Suprapubic skin (tissue), 4 donors: Measurements from ENCODE around the gene PLCL2. TPM values are rescaled to one million over a fixed set of nuclear protein-coding genes. Genes with fewer than 3 reads are reported as not detected.

Experiments
- DNase-seq, 2 donors: peaks; one replicate each; pipeline ENCODE4 v3.0.0-alpha.2; 2019; ENCODE audit warnings: low spot score in 2 of 2
- H3K27ac ChIP-seq: fragments of 200-600 bp; sonication (generic); one replicate; pipeline ENCODE4 v1.5.1; 2019
- H3K27me3 ChIP-seq: fragments of 200-600 bp; sonication (generic); one replicate; pipeline ENCODE4 v1.5.1; 2019
- H3K36me3 ChIP-seq: fragments of 200-600 bp; sonication (generic); one replicate; pipeline ENCODE4 v1.5.1; 2019
- H3K4me1 ChIP-seq: fragments of 200-600 bp; sonication (generic); one replicate; pipeline ENCODE4 v1.5.1; 2019
- H3K4me3 ChIP-seq: fragments of 200-600 bp; sonication (generic); one replicate; pipeline ENCODE4 v1.5.1; 2019; ENCODE audit warnings: mild to moderate bottlenecking
- H3K9me3 ChIP-seq: fragments of 200-600 bp; sonication (generic); one replicate; pipeline ENCODE4 v1.5.1; 2019
- CTCF ChIP-seq, 2 donors: fragments of 200-600 bp in 1 of 2; fragments of 450-650 bp in 1 of 2; sonication (generic) in 1 of 2; IDR thresholded peaks; one replicate each; pipeline ENCODE4 v1.5.1; 2016 to 2019; ENCODE audit warnings: antibody characterized with exemption in 2 of 2, mild to moderate bottlenecking in 1 of 2, moderate library complexity in 1 of 2
- EP300 ChIP-seq: sonication (generic); formaldehyde crosslinking; IDR thresholded peaks from one replicate; pipeline ENCODE4 v1.6.1; 2017; ENCODE audit warnings: antibody characterized with exemption
- POLR2A ChIP-seq, 2 donors: fragments of 450-650 bp; IDR thresholded peaks; one replicate each; pipeline ENCODE4 v1.6.1; 2017; ENCODE audit warnings: antibody characterized with exemption in 2 of 2, mild to moderate bottlenecking in 2 of 2, moderate library complexity in 2 of 2
- POLR2AphosphoS5 ChIP-seq, 3 donors: sonication (generic); formaldehyde crosslinking; IDR thresholded peaks; one replicate each; pipeline ENCODE4 v1.6.1; 2017; ENCODE audit warnings: antibody characterized with exemption in 3 of 3
- WGBS: methylation state at CpG from one replicate; pipeline ENCODE4 v1.1.5; 2018; 5-methylcytosine and 5-hydroxymethylcytosine counted together
- total RNA-seq, 4 donors: library from RNA; depleted of rRNA; stranded (reverse); fragments of >200 nt; gene quantifications; one replicate each; pipeline ENCODE4 v1.1.0, GENCODE V29; 2016

The PLCL2 gene
- total RNA-seq, 4 donors from 2014 or later = 1.5 to 4.2 (median 1.9) TPM

GRCh38 chr3:17033516-17034168, 148.9 kb downstream of the PLCL2 start:
- no peak for TF ChIP-seq POLR2A (IDR thresholded peaks at IDR 0.05)
- TF ChIP-seq CTCF (IDR thresholded peaks at IDR 0.05) = no peak
- no peaks in the 10 kb centered on the region for H3K27me3 ChIP-seq
- DNase-seq = no peak
- H3K27ac ChIP-seq = no peak overlapping the region
- H3K9me3 ChIP-seq = no peaks in the 10 kb centered on the region
- WGBS = 41% methylated on average over 3 of the region's 3 CpGs
- no peaks in the 10 kb centered on the region for H3K36me3 ChIP-seq
- H3K4me1 ChIP-seq = no peaks in the 10 kb centered on the region
- no peak overlapping the region for H3K4me3 ChIP-seq

- Histone ChIP-seq H3K27me3 (no peaks in the 10 kb centered on the region), H3K9me3 (no peaks in the 10 kb centered on the region), H3K36me3 (no peaks in the 10 kb centered on the region), H3K4me1 (no peaks in the 10 kb centered on the region), H3K27ac (no peak overlapping the region), H3K4me3 (no peak overlapping the region)
- WGBS = 81% methylated on average over 5 of the region's 5 CpGs
- TF ChIP-seq POLR2A (IDR thresholded peaks at IDR 0.05) = no peak
- TF ChIP-seq EP300 = no peak
- TF ChIP-seq POLR2AphosphoS5 (IDR thresholded peaks at IDR 0.05) = no peak
- no peak for TF ChIP-seq CTCF (IDR thresholded peaks at IDR 0.05)
- no peak for DNase-seq
Observed at GRCh38 chr3:17035033-17035432, 150.3 kb downstream of the PLCL2 start.

GRCh38 chr3:17035966-17036365, 151.2 kb downstream of the PLCL2 start:
- H3K36me3 ChIP-seq = no peaks in the 10 kb centered on the region
- H3K27ac ChIP-seq = no peak overlapping the region
- 96% methylated on average over 6 of the region's 6 CpGs for WGBS
- H3K4me3 ChIP-seq = no peak overlapping the region
- H3K27me3 ChIP-seq = no peaks in the 10 kb centered on the region
- no peaks in the 10 kb centered on the region for H3K9me3 ChIP-seq
- no peaks in the 10 kb centered on the region for H3K4me1 ChIP-seq
- no peak for DNase-seq
- TF ChIP-seq CTCF (IDR thresholded peaks at IDR 0.05) = no peak
- TF ChIP-seq EP300 = no peak
- TF ChIP-seq POLR2A (IDR thresholded peaks at IDR 0.05) = no peak
- no peak for TF ChIP-seq POLR2AphosphoS5 (IDR thresholded peaks at IDR 0.05)

GRCh38 chr3:17038141-17038540, 153.4 kb downstream of the PLCL2 start:
- H3K27me3 ChIP-seq = no peaks in the 10 kb centered on the region
- no peaks in the 10 kb centered on the region for H3K4me1 ChIP-seq
- H3K36me3 ChIP-seq = no peaks in the 10 kb centered on the region
- H3K27ac ChIP-seq = no peak overlapping the region
- no peak overlapping the region for H3K4me3 ChIP-seq
- TF ChIP-seq POLR2AphosphoS5 (IDR thresholded peaks at IDR 0.05) (no peak), POLR2A (IDR thresholded peaks at IDR 0.05) (no peak), CTCF (IDR thresholded peaks at IDR 0.05) (no peak), EP300 (no peak)
- WGBS = 97% methylated on average over 3 of the region's 3 CpGs
- no peak for DNase-seq
- H3K9me3 ChIP-seq = no peaks in the 10 kb centered on the region

DNA sequence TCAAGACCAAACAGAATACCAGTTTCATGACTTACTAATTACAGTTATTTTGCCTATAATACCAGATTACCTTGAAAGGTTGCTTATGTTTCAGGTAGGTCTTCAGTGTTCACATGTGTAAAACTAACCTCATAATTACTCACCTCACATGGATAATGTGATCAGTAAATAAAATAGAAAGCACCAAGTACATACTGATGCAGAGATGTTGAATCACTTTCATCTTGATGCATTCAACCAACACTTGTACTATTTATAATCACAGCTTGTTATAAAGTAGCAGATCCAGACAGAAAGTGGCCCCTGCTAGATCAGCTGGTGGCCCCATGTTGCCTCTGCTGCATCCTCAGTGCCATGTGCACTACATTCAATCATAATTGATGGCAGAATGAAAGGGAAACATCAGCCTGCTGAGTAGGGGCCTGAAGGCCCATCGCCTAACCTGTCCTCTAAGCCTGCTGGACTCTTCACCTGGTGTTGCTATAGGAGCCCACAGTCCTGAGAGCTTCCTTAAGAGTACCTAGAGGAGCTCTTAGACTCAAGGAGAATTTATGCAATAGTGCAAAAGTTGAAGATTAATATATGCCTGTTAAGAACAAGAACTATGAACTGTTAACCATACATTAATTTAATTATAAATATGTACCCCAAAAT, 154.3 kb downstream of the PLCL2 start:
- TF ChIP-seq CTCF (IDR thresholded peaks at IDR 0.05) = no peak
- TF ChIP-seq POLR2AphosphoS5 (IDR thresholded peaks at IDR 0.05) = no peak
- no peak for TF ChIP-seq EP300
- TF ChIP-seq POLR2A (IDR thresholded peaks at IDR 0.05) = no peak
- Histone ChIP-seq H3K4me3 (no peak overlapping the region), H3K36me3 (no peaks in the 10 kb centered on the region), H3K4me1 (no peaks in the 10 kb centered on the region), H3K27me3 (no peaks in the 10 kb centered on the region), H3K27ac (no peak overlapping the region), H3K9me3 (no peaks in the 10 kb centered on the region)
- WGBS = 89% methylated on average over 1 of the region's 1 CpG
- DNase-seq = no peak
